Esophagus muscularis mucosa (tissue), 4 donors: ENCODE results near the gene SGK2. TPM values are rescaled to one million over a fixed set of nuclear protein-coding genes. Genes with fewer than 3 reads are reported as not detected.
A peak's percentile ranks its signal among the peaks of the same experiment; 100 is the strongest.

Source experiments
- DNase-seq: peaks from one replicate; pipeline ENCODE4 v3.0.0-alpha.2; 2017; ENCODE audit errors: extremely low spot score
- H3K27ac ChIP-seq, 4 donors: fragments of 200-600 bp; sonication (generic); replicated peaks in 1 of 4; 1 replicate in 3 of 4; 2 replicates in 1 of 4; pipeline ENCODE4 v1.5.1; 2016 to 2019; ENCODE audit warnings: mild to moderate bottlenecking in 1 of 4
- H3K27me3 ChIP-seq, 4 donors: fragments of 200-600 bp; sonication (generic); one replicate each; pipeline versions ENCODE4 v1.5.1 to v1.6.0; 2016 to 2019
- H3K36me3 ChIP-seq, 4 donors: fragments of 200-600 bp; sonication (generic); one replicate each; pipeline ENCODE4 v1.5.1; 2016 to 2019
- H3K4me1 ChIP-seq, 4 donors: fragments of 200-600 bp; sonication (generic); one replicate each; pipeline ENCODE4 v1.5.1; 2016 to 2019
- H3K4me3 ChIP-seq, 4 donors: fragments of 200-600 bp; sonication (generic); 1 replicate in 2 of 4; 2 replicates in 2 of 4; pipeline ENCODE4 v1.5.1; 2016 to 2019; ENCODE audit warnings: mild to moderate bottlenecking in 4 of 4, moderate library complexity in 1 of 4
- H3K9me3 ChIP-seq, 4 donors: fragments of 200-600 bp; sonication (generic); 1 replicate in 3 of 4; 2 replicates in 1 of 4; pipeline ENCODE4 v1.5.1; 2016 to 2019
- EP300 ChIP-seq: sonication (generic); formaldehyde crosslinking; IDR thresholded peaks from one replicate; pipeline ENCODE4 v1.6.1; 2017; ENCODE audit warnings: antibody characterized with exemption
- POLR2A ChIP-seq: fragments of 450-650 bp; IDR thresholded peaks from one replicate; pipeline ENCODE4 v1.6.1; 2017; ENCODE audit warnings: antibody characterized with exemption, moderate library complexity, mild to moderate bottlenecking, low read depth
- POLR2AphosphoS5 ChIP-seq, 2 donors: sonication (generic); formaldehyde crosslinking; IDR thresholded peaks; one replicate each; pipeline ENCODE4 v1.6.1; 2017; ENCODE audit warnings: antibody characterized with exemption in 2 of 2
- WGBS: methylation state at CpG from one replicate; pipeline ENCODE4 v1.1.5; 2018; 5-methylcytosine and 5-hydroxymethylcytosine counted together
- intact Hi-C: fragments of 100-400 bp; cut with DNase I; formaldehyde crosslinking; loops from one replicate; pipeline ENCODE4 v1.15.1; 2023
- total RNA-seq, 4 donors: library from RNA; depleted of rRNA; stranded (reverse); fragments of >200 nt; gene quantifications; one replicate each; pipeline versions ENCODE4 v1.1.0 to v1.2.1, GENCODE V29; 2016
- TF ChIP-seq, protein P1 (sequence below), 3 experiments: fragments of 200-600 bp in 2 of 3; fragments of 450-650 bp in 1 of 3; sonication (generic) in 2 of 3; IDR thresholded peaks; one replicate each; pipeline ENCODE4 v1.5.1; 2017 to 2019; ENCODE audit warnings: antibody characterized with exemption in 3 of 3, mild to moderate bottlenecking in 2 of 3, moderate library complexity in 1 of 3

SGK2 gene
- total RNA-seq, 4 donors from 2014 or later = 0.42 to 1.3 (median 0.66) TPM; not detected in 1

- no peak for DNase-seq
- peaks cover 0 to 53% (median 31%) of the 10 kb centered on the region in 4 donors for H3K36me3 ChIP-seq
- H3K27ac ChIP-seq = no peak overlapping the region
- no peaks in the 10 kb centered on the region for H3K4me1 ChIP-seq
- TF ChIP-seq POLR2A (no peak), EP300 (no peak), POLR2AphosphoS5 (IDR thresholded peaks at IDR 0.05) (no peak)
- TF ChIP-seq, protein P1, sequence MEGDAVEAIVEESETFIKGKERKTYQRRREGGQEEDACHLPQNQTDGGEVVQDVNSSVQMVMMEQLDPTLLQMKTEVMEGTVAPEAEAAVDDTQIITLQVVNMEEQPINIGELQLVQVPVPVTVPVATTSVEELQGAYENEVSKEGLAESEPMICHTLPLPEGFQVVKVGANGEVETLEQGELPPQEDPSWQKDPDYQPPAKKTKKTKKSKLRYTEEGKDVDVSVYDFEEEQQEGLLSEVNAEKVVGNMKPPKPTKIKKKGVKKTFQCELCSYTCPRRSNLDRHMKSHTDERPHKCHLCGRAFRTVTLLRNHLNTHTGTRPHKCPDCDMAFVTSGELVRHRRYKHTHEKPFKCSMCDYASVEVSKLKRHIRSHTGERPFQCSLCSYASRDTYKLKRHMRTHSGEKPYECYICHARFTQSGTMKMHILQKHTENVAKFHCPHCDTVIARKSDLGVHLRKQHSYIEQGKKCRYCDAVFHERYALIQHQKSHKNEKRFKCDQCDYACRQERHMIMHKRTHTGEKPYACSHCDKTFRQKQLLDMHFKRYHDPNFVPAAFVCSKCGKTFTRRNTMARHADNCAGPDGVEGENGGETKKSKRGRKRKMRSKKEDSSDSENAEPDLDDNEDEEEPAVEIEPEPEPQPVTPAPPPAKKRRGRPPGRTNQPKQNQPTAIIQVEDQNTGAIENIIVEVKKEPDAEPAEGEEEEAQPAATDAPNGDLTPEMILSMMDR (IDR thresholded peaks at IDR 0.05) = no peak
- no peaks in the 10 kb centered on the region for H3K27me3 ChIP-seq
- no peaks in the 10 kb centered on the region for H3K9me3 ChIP-seq
- intact Hi-C loops = no loop called here
- H3K4me3 ChIP-seq = no peak overlapping the region
- WGBS = 83% methylated on average over 7 of the region's 7 CpGs
Observed at GRCh38 chr20:43535370-43536004, 23.3 kb upstream of the SGK2 start.

DNA sequence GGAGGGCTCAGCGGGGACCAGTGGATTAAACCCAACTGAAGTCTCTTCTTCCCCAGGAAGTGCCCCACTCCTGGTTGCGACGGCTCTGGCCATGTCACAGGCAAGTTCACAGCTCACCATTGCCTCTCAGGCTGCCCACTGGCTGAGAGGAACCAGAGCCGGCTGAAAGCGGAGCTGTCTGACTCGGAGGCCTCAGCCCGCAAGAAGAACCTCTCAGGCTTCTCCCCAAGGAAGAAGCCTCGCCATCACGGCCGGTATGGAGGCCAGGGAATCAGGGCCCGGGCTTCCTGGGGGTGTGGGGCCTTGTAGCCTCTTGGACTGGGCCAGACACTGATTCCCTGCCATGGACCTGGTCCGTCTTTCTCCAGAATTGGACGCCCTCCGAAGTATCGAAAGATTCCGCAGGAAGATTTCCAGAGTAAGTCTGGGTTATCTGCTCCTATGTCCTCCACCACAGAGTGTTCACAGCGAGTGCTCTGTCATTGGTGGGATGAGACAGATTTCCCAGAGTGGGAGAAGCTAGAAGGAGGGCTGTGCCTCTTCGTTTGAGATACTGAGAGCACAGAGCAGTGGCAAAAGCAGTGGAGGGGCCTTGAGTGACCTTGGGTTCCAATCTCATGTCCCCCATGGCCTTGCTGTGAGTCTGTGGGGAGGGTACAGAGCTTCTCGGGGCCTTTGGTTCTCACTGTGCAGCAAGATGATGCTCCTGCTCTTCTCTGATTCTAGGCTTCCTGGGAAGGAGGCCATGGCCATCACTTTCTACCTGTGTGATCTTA lies 22.6 kb upstream of the SGK2 start:
- H3K4me1 ChIP-seq = no peaks in the 10 kb centered on the region
- TF ChIP-seq POLR2A = no peak
- no peak overlapping the region for H3K4me3 ChIP-seq
- DNase-seq = no peak
- 94% methylated on average over 11 of the region's 19 CpGs for WGBS
- intact Hi-C loops = no loop called here
- H3K27me3 ChIP-seq = no peaks in the 10 kb centered on the region
- peaks cover 0 to 53% (median 38%) of the 10 kb centered on the region in 4 donors for H3K36me3 ChIP-seq
- no peaks in the 10 kb centered on the region for H3K9me3 ChIP-seq
- H3K27ac ChIP-seq = no peak overlapping the region

DNA sequence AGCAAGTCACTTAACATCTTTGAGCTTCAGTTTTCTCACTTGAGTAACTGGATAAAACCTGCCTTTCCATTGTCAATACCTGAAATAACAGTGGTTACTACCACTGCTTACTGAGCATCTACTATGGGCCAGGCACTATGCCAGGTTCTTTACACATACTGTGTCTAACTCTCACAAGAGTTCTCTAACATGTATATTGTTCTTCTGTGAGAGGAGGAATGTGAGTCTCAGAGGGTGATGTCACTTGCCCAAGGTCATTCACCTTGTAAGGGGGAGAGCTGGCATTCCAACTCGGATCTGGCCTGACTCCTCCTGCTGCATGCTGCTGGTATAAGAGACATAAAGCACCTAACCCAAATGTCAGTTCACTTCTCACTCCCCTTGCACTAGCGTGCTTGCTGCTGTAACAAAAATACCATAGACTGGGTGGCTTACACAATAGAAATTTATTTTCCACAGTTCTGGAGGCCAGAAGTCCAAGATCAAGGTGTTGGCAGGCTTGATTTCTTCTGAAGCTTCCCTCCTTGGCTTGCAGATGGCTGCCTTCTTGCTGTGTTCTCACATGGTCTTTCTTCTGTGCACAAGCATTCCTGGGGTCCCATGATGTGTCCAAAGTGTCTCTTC lies 21.9 kb upstream of the SGK2 start:
- Histone ChIP-seq H3K27me3 (no peaks in the 10 kb centered on the region), H3K27ac (no peak overlapping the region), H3K9me3 (no peaks in the 10 kb centered on the region), H3K36me3 (peaks cover 0 to 59% (median 39%) of the 10 kb centered on the region in 4 donors), H3K4me3 (no peak overlapping the region), H3K4me1 (no peaks in the 10 kb centered on the region)
- intact Hi-C loops = no loop called here
- DNase-seq = no peak
- TF ChIP-seq POLR2A = no peak
- no peak for TF ChIP-seq EP300
- TF ChIP-seq POLR2AphosphoS5 (IDR thresholded peaks at IDR 0.05) = no peak
- TF ChIP-seq, protein P1 (IDR thresholded peaks at IDR 0.05) = no peak
- 89% methylated on average over 1 of the region's 2 CpGs for WGBS

- Histone ChIP-seq H3K4me3 (no peak overlapping the region), H3K9me3 (no peaks in the 10 kb centered on the region), H3K27me3 (no peaks in the 10 kb centered on the region), H3K27ac (no peak overlapping the region), H3K4me1 (no peaks in the 10 kb centered on the region), H3K36me3 (peaks cover 0 to 61% (median 39%) of the 10 kb centered on the region in 4 donors)
- 56% methylated on average over 4 of the region's 4 CpGs for WGBS
- TF ChIP-seq, protein P1 (IDR thresholded peaks at IDR 0.05) = peak; percentile 76 to 92 (median 82)
- no peak for TF ChIP-seq POLR2AphosphoS5 (IDR thresholded peaks at IDR 0.05)
- intact Hi-C loops = no loop called here
- DNase-seq = no peak
Observed at GRCh38 chr20:43537921-43538877, 20.6 kb upstream of the SGK2 start.
